Keratinocyte (primary cell): ENCODE measurements around the gene AHRR. TPM values are rescaled to one million over a fixed set of nuclear protein-coding genes. Genes with fewer than 3 reads are reported as not detected.

Source experiments
- DNase-seq: peaks from one replicate; pipeline ENCODE4 v3.0.0-alpha.2; 2011; ENCODE audit warnings: low read depth, missing footprints, low spot score
- FAIRE-seq: peaks from 2 replicates; lab custom pipeline; 2011; peaks lifted over from hg19 to GRCh38; lab: Jason Lieb, UNC
- H2AFZ ChIP-seq: 2 replicates; pipeline ENCODE4 v1.6.0; 2012; ENCODE audit warnings: low read length, control low read depth, inconsistent platforms; ENCODE audit not compliant: control insufficient read depth
- H3K27ac ChIP-seq: 2 replicates; pipeline ENCODE4 v1.5.1; 2011; ENCODE audit warnings: low read length; ENCODE audit not compliant: control insufficient read depth, insufficient read depth
- H3K27me3 ChIP-seq: 3 replicates; pipeline ENCODE4 v1.6.0; 2011; ENCODE audit warnings: low read length; ENCODE audit not compliant: control insufficient read depth, insufficient read depth; ENCODE audit errors: extremely low read depth
- H3K36me3 ChIP-seq, 2 experiments: 2 replicates in 1 of 2; 3 replicates in 1 of 2; pipeline ENCODE4 v1.5.1; 2011; ENCODE audit warnings: low read length in 2 of 2, mild to moderate bottlenecking in 1 of 2; ENCODE audit not compliant: control insufficient read depth in 2 of 2, insufficient read depth in 2 of 2; ENCODE audit errors: extremely low read depth in 1 of 2
- H3K4me1 ChIP-seq: 3 replicates; pipeline ENCODE4 v1.5.1; 2011; ENCODE audit warnings: low read length; ENCODE audit not compliant: control insufficient read depth, insufficient read depth; ENCODE audit errors: extremely low read depth
- H3K4me2 ChIP-seq: 3 replicates; pipeline ENCODE4 v1.6.0; 2011; ENCODE audit warnings: low read depth, low read length; ENCODE audit not compliant: control insufficient read depth, insufficient read depth; ENCODE audit errors: extremely low read depth
- H3K4me3 ChIP-seq, 3 experiments: fragments of 200-600 bp in 1 of 3; sonication (generic) in 1 of 3; 2 replicates in 2 of 3; 3 replicates in 1 of 3; pipeline ENCODE4 v1.5.1; 2011 to 2016; ENCODE audit warnings: low read length in 3 of 3, mild to moderate bottlenecking in 3 of 3, control low read depth in 2 of 3, inconsistent platforms in 1 of 3, low read depth in 1 of 3, mixed read lengths in 1 of 3, mixed run types in 1 of 3, moderate library complexity in 1 of 3; ENCODE audit not compliant: control insufficient read depth in 2 of 3, insufficient read depth in 2 of 3; ENCODE audit errors: extremely low read depth in 1 of 3
- H3K79me2 ChIP-seq: 2 replicates; pipeline ENCODE4 v1.6.0; 2012; ENCODE audit warnings: low read length; ENCODE audit not compliant: control insufficient read depth, insufficient read depth
- H3K9ac ChIP-seq: 3 replicates; pipeline ENCODE4 v1.6.0; 2011; ENCODE audit warnings: low read length; ENCODE audit not compliant: control insufficient read depth, insufficient read depth; ENCODE audit errors: extremely low read depth
- H3K9me1 ChIP-seq: 3 replicates; pipeline ENCODE4 v1.6.0; 2011; ENCODE audit warnings: low read length; ENCODE audit not compliant: control insufficient read depth, insufficient read depth; ENCODE audit errors: extremely low read depth
- H3K9me3 ChIP-seq: 2 replicates; pipeline ENCODE4 v1.5.1; 2012; ENCODE audit warnings: low read depth, low read length; ENCODE audit not compliant: control insufficient read depth
- H4K20me1 ChIP-seq: 3 replicates; pipeline ENCODE4 v1.6.0; 2011; ENCODE audit warnings: low read length; ENCODE audit not compliant: control insufficient read depth, insufficient read depth; ENCODE audit errors: extremely low read depth
- CTCF ChIP-seq, 3 experiments: IDR thresholded peaks in 1 of 3; conservative IDR thresholded peaks in 1 of 3; optimal IDR thresholded peaks in 1 of 3; 2 replicates in 2 of 3; 3 replicates in 1 of 3; pipeline versions ENCODE3 to v1.5.1; 2011; ENCODE audit warnings: low read length in 3 of 3, mild to moderate bottlenecking in 3 of 3, moderate library complexity in 2 of 3, control low read depth in 1 of 3, inconsistent platforms in 1 of 3; ENCODE audit not compliant: insufficient read depth in 2 of 3; ENCODE audit errors: extremely low read depth in 1 of 3
- EZH2 ChIP-seq: IDR thresholded peaks from one replicate; pipeline ENCODE4 v1.6.1; 2012; ENCODE audit warnings: inconsistent platforms, mild to moderate bottlenecking, low read length, moderate library complexity
- dilution Hi-C: fragments of 300-500 bp; cut with MboI; formaldehyde crosslinking; loops from one replicate; pipeline ENCODE4 v1.7.0; 2020; ENCODE audit warnings: low sequenced_read_pairs; ENCODE audit not compliant: extremely low pct_ligation_motif_present
- polyA plus RNA-seq, 5 experiments: library from polyadenylated mRNA; depleted of rRNA in 3 of 5; stranded (reverse) in 3 of 5; stranded (forward) in 1 of 5; unstranded in 1 of 5; fragments of >200 nt; gene quantifications; 1 replicate in 1 of 5; 2 replicates in 3 of 5; 3 replicates in 1 of 5; pipeline versions ENCODE4 v1.2.1 to v1.2.3, GENCODE V29; 2011 to 2012; ENCODE audit warnings: missing spikeins in 2 of 5, low read depth in 1 of 5, low replicate concordance in 1 of 5

Gene AHRR
- polyA plus RNA-seq, 1 donor (not counting 4 experiments of a cell fraction or from before 2014, with no cell fraction given), result 0.24 TPM

GRCh38 chr5:479566-480319 is 158.2 kb downstream of the AHRR start:
- Histone ChIP-seq H3K9ac (no peak overlapping the region), H3K27me3 (peaks cover 33% of the 10 kb centered on the region), H3K4me3 (no peak overlapping the region), H3K4me2 (no peak overlapping the region), H3K9me1 (no peaks in the 10 kb centered on the region), H4K20me1 (no peaks in the 10 kb centered on the region), H3K4me1 (peaks cover 13% of the 10 kb centered on the region), H3K79me2 (no peaks in the 10 kb centered on the region), H2AFZ (no peak overlapping the region), H3K36me3 (no peaks in the 10 kb centered on the region), H3K9me3 (no peaks in the 10 kb centered on the region), H3K27ac (no peak overlapping the region)
- dilution Hi-C loops, result no loop called here
- no peak for TF ChIP-seq CTCF (optimal IDR thresholded peaks at IDR 0.05 in 1 of 3, IDR thresholded peaks at IDR 0.05 in 1 of 3, conservative IDR thresholded peaks at IDR 0.05 in 1 of 3; ENCODE audit: extremely low read depth in 1 of 3, insufficient read depth in 2 of 3, low read length in 3 of 3)
- no peak for TF ChIP-seq EZH2
- FAIRE-seq, result no peak
- DNase-seq, result no peak

- Histone ChIP-seq H3K9me1 (no peaks in the 10 kb centered on the region), H4K20me1 (no peaks in the 10 kb centered on the region), H3K4me2 (no peak overlapping the region), H3K4me1 (no peaks in the 10 kb centered on the region), H2AFZ (no peak overlapping the region), H3K4me3 (no peak overlapping the region), H3K79me2 (no peaks in the 10 kb centered on the region), H3K9ac (no peak overlapping the region), H3K9me3 (no peaks in the 10 kb centered on the region), H3K27ac (no peak overlapping the region), H3K27me3 (peaks cover 24% of the 10 kb centered on the region), H3K36me3 (no peaks in the 10 kb centered on the region)
- dilution Hi-C loops, result no loop called here
- no peak for FAIRE-seq
- TF ChIP-seq CTCF (optimal IDR thresholded peaks at IDR 0.05 in 1 of 3, IDR thresholded peaks at IDR 0.05 in 1 of 3, conservative IDR thresholded peaks at IDR 0.05 in 1 of 3; ENCODE audit: extremely low read depth in 1 of 3, insufficient read depth in 2 of 3, low read length in 3 of 3), result no peak
- TF ChIP-seq EZH2, result no peak
- no peak for DNase-seq
These were observed 159.8 kb downstream of the AHRR start for GRCh38 chr5:481347-481746.
